GM15510 (cell line): ENCODE results near the gene CA11.

ENCODE experiments used
- POLR2A ChIP-seq: IDR thresholded peaks from 3 replicates; pipeline ENCODE4 v1.6.1; 2011; ENCODE audit warnings: borderline replicate concordance; ENCODE audit not compliant: insufficient read length; ENCODE audit errors: extremely low read depth

The CA11 gene

GRCh38 chr19:48635966-48636858 is 9.8 kb downstream of the CA11 start:
- TF ChIP-seq POLR2A = no peak

- TF ChIP-seq POLR2A = peak; percentile 51
These were observed 10.6 kb downstream of the CA11 start for GRCh38 chr19:48635263-48635965.

- TF ChIP-seq POLR2A = peak; percentile 58
These were observed 11.3 kb downstream of the CA11 start for GRCh38 chr19:48634424-48635262.

GRCh38 chr19:48634036-48634342 is 12.0 kb downstream of the CA11 start:
- no peak for TF ChIP-seq POLR2A

GRCh38 chr19:48633148-48634035 is 12.6 kb downstream of the CA11 start:
- TF ChIP-seq POLR2A = no peak

- TF ChIP-seq POLR2A = no peak
These were observed 13.3 kb downstream of the CA11 start for GRCh38 chr19:48632692-48633147.

GRCh38 chr19:48631225-48631624 is 14.8 kb downstream of the CA11 start:
- TF ChIP-seq POLR2A = no peak

- no peak for TF ChIP-seq POLR2A
These were observed 15.5 kb downstream of the CA11 start for GRCh38 chr19:48630296-48631063.

GRCh38 chr19:48629599-48630295 is 16.2 kb downstream of the CA11 start:
- TF ChIP-seq POLR2A = no peak

- TF ChIP-seq POLR2A = no peak
These were observed 16.7 kb downstream of the CA11 start for GRCh38 chr19:48629297-48629598.

GRCh38 chr19:48628486-48629296 is 17.3 kb downstream of the CA11 start:
- no peak for TF ChIP-seq POLR2A

GRCh38 chr19:48627865-48628314 is 18.1 kb downstream of the CA11 start:
- no peak for TF ChIP-seq POLR2A
